Activated gamma-delta T cell (primary cell): Measurements from ENCODE around the gene MID1.
"Not testable (repeated sequence)": the region's sequence is repeated elsewhere in the genome, so short reads cannot be mapped to it uniquely, and the experiment has no call there.

Source experiments
- DNase-seq: peaks from one replicate; lab custom pipeline; 2025; lab: John Stamatoyannopoulos, UW

Gene MID1

DNA sequence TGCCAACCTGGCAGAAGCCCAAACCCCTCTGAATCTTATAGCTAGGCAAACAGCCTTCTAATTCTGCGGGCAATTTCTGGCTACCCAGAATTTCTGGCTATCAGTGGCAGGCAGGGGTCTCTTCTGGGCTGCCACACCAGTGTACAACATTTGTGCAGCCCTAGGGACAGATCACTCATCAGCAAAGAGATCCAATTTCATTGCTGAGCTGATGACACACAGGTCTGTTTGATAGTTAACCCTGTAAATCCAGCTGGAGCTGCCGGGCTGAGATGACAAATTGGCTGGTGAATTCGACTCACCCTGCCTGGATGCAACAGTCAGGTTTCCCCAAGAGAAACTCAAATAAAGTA, 2.4 kb downstream of the MID1 start:
- no peak for DNase-seq

DNA sequence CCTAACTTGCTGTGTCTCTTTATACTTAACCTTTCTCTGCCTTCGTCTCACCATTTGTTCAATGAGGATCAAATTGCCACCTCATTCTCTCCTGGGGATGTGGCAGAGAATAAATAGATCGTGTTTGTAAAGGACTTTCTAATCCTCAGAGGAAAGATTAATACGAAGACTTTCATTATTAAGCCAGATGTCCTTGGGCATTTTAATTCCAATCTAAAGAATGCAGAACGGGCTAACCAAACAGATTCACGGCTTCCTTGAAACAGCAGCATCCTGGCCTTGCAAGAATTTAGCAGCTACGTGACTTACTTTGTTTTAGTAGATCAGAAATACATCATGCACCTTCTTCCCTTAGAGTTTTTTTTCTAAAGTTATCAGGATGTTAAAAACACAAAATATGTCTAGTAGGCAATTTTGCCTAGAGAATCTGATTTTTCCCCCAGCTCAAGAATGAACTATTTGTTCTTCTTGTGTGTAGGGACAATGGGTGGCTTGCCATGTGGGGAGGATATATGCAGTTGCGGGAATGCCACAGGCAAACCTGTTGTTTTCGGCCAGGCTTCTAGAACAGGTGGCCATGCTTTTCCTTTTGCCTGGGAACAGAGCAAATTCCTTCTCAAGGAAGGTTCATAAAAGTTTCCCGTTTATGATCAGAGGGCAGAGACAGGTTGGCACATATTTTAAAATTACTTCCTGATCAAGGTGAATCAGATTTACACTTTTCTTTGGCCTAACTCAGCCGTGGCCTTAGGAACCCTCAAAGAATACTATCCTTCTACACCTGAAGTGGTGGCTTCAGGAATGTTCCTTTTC, 3.0 kb downstream of the MID1 start:
- DNase-seq: no peak

DNA sequence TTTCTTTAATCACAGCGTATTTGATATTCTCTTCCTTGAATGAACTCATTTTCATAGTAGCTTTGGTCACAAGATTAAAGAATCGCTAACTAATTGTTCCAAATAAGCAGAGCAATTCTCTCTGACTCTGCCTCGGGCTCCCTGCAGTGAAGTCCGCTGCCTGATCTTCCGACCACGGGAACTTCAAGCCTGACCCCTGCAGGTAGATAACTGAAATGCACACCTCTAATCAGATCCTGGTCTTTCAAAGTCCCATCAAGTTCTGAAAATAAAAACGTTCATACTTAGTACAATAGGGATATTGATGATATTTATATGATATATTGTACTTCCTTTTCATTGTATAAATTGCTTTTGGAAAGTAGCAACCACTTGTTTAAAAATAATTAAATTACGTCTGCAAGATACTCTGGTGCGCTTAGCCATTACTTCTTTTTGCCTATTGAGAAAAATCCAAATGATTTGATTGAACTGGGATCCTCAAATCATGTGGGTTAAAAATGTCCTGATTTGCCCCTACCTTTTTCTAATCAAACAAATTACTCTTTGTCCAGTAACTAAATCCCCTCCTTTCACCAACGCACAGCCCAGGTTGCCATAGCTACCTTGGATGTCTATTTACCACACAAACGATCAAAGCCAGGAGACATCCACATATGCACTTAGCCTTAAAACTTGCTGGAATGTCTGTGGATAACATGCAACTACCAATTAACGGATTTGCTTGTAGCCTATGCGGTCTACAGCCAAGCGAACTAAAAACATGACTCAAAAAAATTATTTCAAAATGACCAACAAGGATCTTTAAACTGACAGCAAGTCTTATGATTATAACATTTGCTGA, 4.2 kb downstream of the MID1 start:
- no peak for DNase-seq

GRCh38 chrX:10612215-10612614, 8.2 kb downstream of the MID1 start:
- no peak for DNase-seq

GRCh38 chrX:10611441-10612090, 8.8 kb downstream of the MID1 start:
- no peak for DNase-seq

GRCh38 chrX:10608099-10608498, 12.3 kb downstream of the MID1 start:
- DNase-seq: no peak

- DNase-seq: no peak
Observed at GRCh38 chrX:10607233-10607632, 13.2 kb downstream of the MID1 start.

DNA sequence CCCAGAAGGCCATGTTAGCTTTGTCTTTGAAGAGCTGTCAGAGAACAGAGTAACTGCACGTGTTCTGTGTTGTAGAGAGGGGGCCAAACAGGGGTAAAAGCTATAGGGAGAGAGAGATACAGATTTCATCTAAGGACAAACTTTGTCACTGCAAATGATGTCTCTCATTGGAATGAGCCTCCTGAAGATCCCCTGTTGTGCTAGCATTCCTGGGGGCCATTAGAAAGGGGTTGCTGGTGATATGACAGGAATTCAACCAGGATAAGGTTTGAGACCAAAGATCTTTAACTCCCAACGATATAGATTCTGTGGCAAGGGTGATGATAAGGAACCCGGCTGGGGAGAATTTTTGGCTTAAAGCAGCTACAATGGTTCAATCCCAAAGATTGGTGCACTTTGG, 16.8 kb downstream of the MID1 start:
- DNase-seq: no peak

- no peak for DNase-seq
Observed at GRCh38 chrX:10602646-10603045, 17.7 kb downstream of the MID1 start.

DNA sequence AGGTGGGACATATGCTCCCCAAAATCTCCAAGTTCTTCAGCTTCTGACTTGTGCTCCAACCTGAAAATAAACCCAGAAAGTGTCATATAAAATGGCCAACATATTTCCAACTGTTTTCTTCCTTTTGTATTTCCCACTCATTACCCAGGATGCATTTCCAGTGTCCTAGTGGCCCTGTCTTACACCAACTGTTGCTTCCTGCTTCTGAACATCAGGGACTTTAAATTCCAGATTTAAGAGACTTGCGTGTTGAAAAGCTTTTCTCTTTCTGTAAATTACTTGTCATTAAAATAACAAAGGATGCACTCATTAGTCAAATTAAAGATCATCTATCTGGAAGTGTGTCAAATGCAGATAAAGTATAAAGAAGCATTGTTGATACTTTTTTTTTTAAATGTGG, 19.9 kb downstream of the MID1 start:
- DNase-seq: no peak

- no peak for DNase-seq
Observed at GRCh38 chrX:10598540-10598939, 21.8 kb downstream of the MID1 start.

DNA sequence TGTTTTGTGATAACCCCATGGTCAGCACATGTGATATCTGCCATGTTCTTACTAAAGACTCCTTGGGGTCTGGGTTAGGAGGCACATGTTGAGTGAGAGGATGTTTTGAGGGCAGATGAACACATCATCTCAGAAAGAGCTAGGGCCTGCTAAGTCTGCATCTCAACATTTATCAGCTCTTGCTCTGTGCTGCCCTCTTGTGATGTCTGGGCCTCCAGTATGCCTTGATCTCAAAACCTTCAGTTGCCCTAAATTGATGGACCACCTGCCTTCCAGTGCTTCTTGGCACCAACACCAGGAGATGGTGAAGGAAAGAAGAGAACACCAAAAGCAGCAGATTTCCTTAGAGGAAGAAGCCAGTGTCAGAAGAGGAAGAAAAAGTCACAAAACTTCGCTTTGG, 22.5 kb downstream of the MID1 start:
- no peak for DNase-seq

- no peak for DNase-seq
Observed at GRCh38 chrX:10591363-10592335, 28.7 kb downstream of the MID1 start.

GRCh38 chrX:10589787-10590186, 30.6 kb downstream of the MID1 start:
- not testable (repeated sequence) for DNase-seq

DNA sequence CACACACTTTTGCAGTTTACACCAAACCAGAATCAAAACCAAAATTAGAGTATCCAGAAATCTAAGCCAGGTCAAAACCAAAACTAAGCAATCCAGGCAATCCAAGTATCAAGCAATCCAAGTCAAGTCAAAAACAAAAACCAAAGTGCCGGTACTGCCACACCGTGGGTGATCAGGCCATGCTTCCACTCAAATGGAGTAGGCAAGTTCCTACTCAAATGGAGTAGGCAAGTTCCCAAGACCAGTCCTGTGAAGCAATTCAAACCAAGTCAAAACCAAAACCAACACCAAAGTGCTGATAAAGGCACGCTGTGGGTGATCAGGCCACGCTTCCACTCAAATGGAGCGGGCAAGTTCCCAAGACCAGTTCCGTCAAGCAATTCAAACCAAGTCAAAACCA, 31.3 kb downstream of the MID1 start:
- DNase-seq: no peak

GRCh38 chrX:10584882-10585281, 35.5 kb downstream of the MID1 start:
- not testable (repeated sequence) for DNase-seq

DNA sequence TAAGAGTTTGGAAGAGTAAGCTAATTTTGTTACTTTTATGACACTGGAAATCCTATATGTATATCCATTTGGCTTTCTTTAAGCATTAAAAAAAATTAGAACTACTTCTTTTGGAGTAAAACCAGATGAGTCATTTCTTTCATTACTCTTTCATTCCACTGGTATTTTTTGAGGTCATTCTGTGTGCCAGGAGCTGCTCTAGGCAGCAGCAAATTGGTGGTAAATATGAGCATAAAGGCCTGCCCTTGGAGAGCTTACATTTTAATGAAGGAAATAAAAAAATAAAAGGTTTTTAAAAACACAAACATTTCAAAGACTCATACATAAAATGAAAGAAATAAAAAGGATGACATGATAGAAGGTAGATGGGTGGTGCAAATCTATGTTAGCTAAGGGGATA, 37.4 kb downstream of the MID1 start:
- no peak for DNase-seq

- no peak for DNase-seq
Observed at GRCh38 chrX:10582215-10582733, 38.1 kb downstream of the MID1 start.

DNA sequence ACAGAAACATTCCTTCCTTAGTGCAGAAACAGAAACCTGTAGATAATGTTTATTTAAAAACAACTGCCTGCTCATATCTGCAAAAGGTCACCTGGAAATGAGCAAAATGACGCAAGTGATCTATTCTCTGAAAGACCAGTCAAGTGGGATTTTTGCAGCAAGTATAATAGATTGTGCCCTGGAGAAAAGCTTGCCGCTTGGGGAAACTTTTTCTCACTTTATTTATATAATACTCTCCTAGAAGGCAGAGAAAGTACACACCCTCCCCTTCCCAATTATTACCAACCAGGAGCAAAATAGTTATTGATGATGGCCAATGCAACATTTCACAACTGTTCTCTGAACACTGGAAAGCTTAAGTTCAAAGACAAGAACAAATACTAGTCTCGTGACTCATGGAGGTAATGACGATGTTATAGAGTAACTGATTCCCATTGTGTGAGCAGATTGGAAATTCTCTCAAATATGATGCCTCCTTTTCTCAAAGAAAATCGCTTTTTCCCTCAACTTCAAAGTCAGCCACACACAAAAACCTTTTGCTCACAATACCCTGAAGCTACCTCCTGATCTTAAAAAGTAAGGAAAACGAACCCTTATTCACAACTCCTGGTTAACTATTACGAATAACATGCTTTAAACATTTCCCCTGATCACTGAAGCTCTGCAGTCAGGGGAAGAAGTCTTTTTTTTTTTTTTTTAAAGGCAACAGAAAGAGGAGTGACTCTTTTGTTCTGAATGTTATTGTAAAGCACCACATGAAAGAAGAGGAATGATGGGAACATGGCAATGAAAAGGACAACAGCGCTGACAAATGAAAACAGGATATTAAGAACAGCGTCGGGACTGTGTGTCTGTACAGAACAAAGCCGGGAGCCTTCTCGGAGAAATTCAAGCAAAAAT, 41.0 kb downstream of the MID1 start:
- DNase-seq: no peak

DNA sequence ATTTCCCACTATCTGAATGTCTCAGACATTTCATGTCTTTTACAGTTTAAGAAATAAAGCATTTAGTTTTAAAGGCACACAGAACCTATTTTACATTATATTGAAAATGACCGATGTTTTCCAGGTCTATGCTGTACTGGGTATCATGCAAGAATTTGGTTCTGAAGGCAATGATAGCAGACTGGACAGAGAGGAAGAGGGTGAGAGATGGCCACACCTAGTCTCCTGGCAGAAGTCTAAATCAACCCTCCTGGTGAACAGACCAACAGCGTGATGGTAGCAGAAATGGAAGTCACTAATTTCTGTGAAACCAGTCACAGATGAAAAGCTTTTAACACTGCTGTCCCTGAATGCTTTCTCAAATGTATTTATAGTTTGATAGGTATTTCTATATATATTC, 41.9 kb downstream of the MID1 start:
- no peak for DNase-seq
